Keratinocyte (primary cell): ENCODE results near the gene PRRC2B. TPM values are rescaled to one million over a fixed set of nuclear protein-coding genes. Genes with fewer than 3 reads are reported as not detected.

Experiments used
- DNase-seq: peaks from one replicate; pipeline ENCODE4 v3.0.0-alpha.2; 2011; ENCODE audit warnings: low read depth, missing footprints, low spot score
- FAIRE-seq: peaks from 2 replicates; lab custom pipeline; 2011; peaks lifted over from hg19 to GRCh38; lab: Jason Lieb, UNC
- H2AFZ ChIP-seq: 2 replicates; pipeline ENCODE4 v1.6.0; 2012; ENCODE audit warnings: low read length, control low read depth, inconsistent platforms; ENCODE audit not compliant: control insufficient read depth
- H3K27ac ChIP-seq: 2 replicates; pipeline ENCODE4 v1.5.1; 2011; ENCODE audit warnings: low read length; ENCODE audit not compliant: control insufficient read depth, insufficient read depth
- H3K27me3 ChIP-seq: 3 replicates; pipeline ENCODE4 v1.6.0; 2011; ENCODE audit warnings: low read length; ENCODE audit not compliant: control insufficient read depth, insufficient read depth; ENCODE audit errors: extremely low read depth
- H3K36me3 ChIP-seq, 2 experiments: 2 replicates in 1 of 2; 3 replicates in 1 of 2; pipeline ENCODE4 v1.5.1; 2011; ENCODE audit warnings: low read length in 2 of 2, mild to moderate bottlenecking in 1 of 2; ENCODE audit not compliant: control insufficient read depth in 2 of 2, insufficient read depth in 2 of 2; ENCODE audit errors: extremely low read depth in 1 of 2
- H3K4me1 ChIP-seq: 3 replicates; pipeline ENCODE4 v1.5.1; 2011; ENCODE audit warnings: low read length; ENCODE audit not compliant: control insufficient read depth, insufficient read depth; ENCODE audit errors: extremely low read depth
- H3K4me2 ChIP-seq: 3 replicates; pipeline ENCODE4 v1.6.0; 2011; ENCODE audit warnings: low read depth, low read length; ENCODE audit not compliant: control insufficient read depth, insufficient read depth; ENCODE audit errors: extremely low read depth
- H3K4me3 ChIP-seq, 3 experiments: fragments of 200-600 bp in 1 of 3; sonication (generic) in 1 of 3; 2 replicates in 2 of 3; 3 replicates in 1 of 3; pipeline ENCODE4 v1.5.1; 2011 to 2016; ENCODE audit warnings: low read length in 3 of 3, mild to moderate bottlenecking in 3 of 3, control low read depth in 2 of 3, inconsistent platforms in 1 of 3, low read depth in 1 of 3, mixed read lengths in 1 of 3, mixed run types in 1 of 3, moderate library complexity in 1 of 3; ENCODE audit not compliant: control insufficient read depth in 2 of 3, insufficient read depth in 2 of 3; ENCODE audit errors: extremely low read depth in 1 of 3
- H3K79me2 ChIP-seq: 2 replicates; pipeline ENCODE4 v1.6.0; 2012; ENCODE audit warnings: low read length; ENCODE audit not compliant: control insufficient read depth, insufficient read depth
- H3K9ac ChIP-seq: 3 replicates; pipeline ENCODE4 v1.6.0; 2011; ENCODE audit warnings: low read length; ENCODE audit not compliant: control insufficient read depth, insufficient read depth; ENCODE audit errors: extremely low read depth
- H3K9me1 ChIP-seq: 3 replicates; pipeline ENCODE4 v1.6.0; 2011; ENCODE audit warnings: low read length; ENCODE audit not compliant: control insufficient read depth, insufficient read depth; ENCODE audit errors: extremely low read depth
- H3K9me3 ChIP-seq: 2 replicates; pipeline ENCODE4 v1.5.1; 2012; ENCODE audit warnings: low read depth, low read length; ENCODE audit not compliant: control insufficient read depth
- H4K20me1 ChIP-seq: 3 replicates; pipeline ENCODE4 v1.6.0; 2011; ENCODE audit warnings: low read length; ENCODE audit not compliant: control insufficient read depth, insufficient read depth; ENCODE audit errors: extremely low read depth
- EZH2 ChIP-seq: IDR thresholded peaks from one replicate; pipeline ENCODE4 v1.6.1; 2012; ENCODE audit warnings: inconsistent platforms, mild to moderate bottlenecking, low read length, moderate library complexity
- dilution Hi-C: fragments of 300-500 bp; cut with MboI; formaldehyde crosslinking; loops from one replicate; pipeline ENCODE4 v1.7.0; 2020; ENCODE audit warnings: low sequenced_read_pairs; ENCODE audit not compliant: extremely low pct_ligation_motif_present
- polyA plus RNA-seq, 5 experiments: library from polyadenylated mRNA; depleted of rRNA in 3 of 5; stranded (reverse) in 3 of 5; stranded (forward) in 1 of 5; unstranded in 1 of 5; fragments of >200 nt; gene quantifications; 1 replicate in 1 of 5; 2 replicates in 3 of 5; 3 replicates in 1 of 5; pipeline versions ENCODE4 v1.2.1 to v1.2.3, GENCODE V29; 2011 to 2012; ENCODE audit warnings: missing spikeins in 2 of 5, low read depth in 1 of 5, low replicate concordance in 1 of 5
- TF ChIP-seq, protein P1 (sequence below), 3 experiments: IDR thresholded peaks in 1 of 3; conservative IDR thresholded peaks in 1 of 3; optimal IDR thresholded peaks in 1 of 3; 2 replicates in 2 of 3; 3 replicates in 1 of 3; pipeline versions ENCODE3 to v1.5.1; 2011; ENCODE audit warnings: low read length in 3 of 3, mild to moderate bottlenecking in 3 of 3, moderate library complexity in 2 of 3, control low read depth in 1 of 3, inconsistent platforms in 1 of 3; ENCODE audit not compliant: insufficient read depth in 2 of 3; ENCODE audit errors: extremely low read depth in 1 of 3

PRRC2B gene
- polyA plus RNA-seq, 1 donor (not counting 4 experiments of a cell fraction or from before 2014, with no cell fraction given) = 20.8 TPM

DNA sequence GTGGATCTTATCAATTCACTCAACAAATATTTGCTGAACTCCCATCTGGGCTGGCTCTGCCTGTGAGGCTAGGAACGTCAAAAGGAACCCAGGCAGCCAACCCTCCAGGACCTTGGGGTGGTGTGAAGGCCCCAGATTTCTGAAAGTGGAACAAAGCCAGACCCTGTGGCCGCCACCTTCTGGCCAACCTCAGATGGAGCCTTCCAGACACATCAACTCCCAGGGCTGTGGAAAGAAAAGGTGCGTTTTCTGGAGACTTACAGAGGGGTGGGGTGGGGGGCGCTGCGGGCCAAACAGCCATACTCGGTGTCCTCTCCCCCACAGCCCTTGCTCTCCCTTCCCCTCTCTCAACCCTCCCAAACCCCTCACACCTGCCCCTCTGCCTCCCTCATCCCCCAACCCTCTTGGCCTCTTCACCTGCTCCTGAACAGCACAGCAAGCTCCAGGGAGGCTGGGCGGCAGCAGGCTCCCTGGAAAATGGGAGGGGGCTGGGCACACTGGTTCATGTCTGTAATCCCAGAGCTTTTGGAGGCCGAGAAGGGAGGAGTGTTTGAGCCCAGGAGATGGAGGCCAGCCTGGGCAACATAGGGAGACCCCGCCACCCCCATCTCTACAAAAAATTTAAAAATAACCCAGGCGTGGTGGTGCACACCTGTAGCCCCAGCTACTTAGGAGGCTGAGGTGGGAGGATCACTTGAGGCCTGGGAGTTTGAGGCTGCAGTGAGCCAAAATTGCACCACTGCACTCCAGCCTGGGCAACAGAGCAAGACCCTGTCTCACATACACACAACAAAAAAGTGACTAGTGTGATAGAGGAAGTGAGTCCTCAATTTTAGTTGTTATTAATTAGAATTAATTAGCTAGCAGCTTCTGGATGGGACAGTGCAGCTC is 45.0 kb upstream of the PRRC2B start:
- Histone ChIP-seq H3K27me3 (peaks cover 3% of the 10 kb centered on the region), H3K27ac (no peak overlapping the region), H3K4me1 (no peaks in the 10 kb centered on the region), H3K9ac (no peak overlapping the region), H3K79me2 (no peaks in the 10 kb centered on the region), H2AFZ (no peak overlapping the region), H3K4me3 (no peak overlapping the region), H3K9me3 (no peaks in the 10 kb centered on the region), H4K20me1 (no peaks in the 10 kb centered on the region), H3K4me2 (no peak overlapping the region), H3K9me1 (no peaks in the 10 kb centered on the region), H3K36me3 (no peaks in the 10 kb centered on the region)
- TF ChIP-seq, protein P1, sequence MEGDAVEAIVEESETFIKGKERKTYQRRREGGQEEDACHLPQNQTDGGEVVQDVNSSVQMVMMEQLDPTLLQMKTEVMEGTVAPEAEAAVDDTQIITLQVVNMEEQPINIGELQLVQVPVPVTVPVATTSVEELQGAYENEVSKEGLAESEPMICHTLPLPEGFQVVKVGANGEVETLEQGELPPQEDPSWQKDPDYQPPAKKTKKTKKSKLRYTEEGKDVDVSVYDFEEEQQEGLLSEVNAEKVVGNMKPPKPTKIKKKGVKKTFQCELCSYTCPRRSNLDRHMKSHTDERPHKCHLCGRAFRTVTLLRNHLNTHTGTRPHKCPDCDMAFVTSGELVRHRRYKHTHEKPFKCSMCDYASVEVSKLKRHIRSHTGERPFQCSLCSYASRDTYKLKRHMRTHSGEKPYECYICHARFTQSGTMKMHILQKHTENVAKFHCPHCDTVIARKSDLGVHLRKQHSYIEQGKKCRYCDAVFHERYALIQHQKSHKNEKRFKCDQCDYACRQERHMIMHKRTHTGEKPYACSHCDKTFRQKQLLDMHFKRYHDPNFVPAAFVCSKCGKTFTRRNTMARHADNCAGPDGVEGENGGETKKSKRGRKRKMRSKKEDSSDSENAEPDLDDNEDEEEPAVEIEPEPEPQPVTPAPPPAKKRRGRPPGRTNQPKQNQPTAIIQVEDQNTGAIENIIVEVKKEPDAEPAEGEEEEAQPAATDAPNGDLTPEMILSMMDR (optimal IDR thresholded peaks at IDR 0.05 in 1 of 3, IDR thresholded peaks at IDR 0.05 in 1 of 3, conservative IDR thresholded peaks at IDR 0.05 in 1 of 3; ENCODE audit: extremely low read depth in 1 of 3, insufficient read depth in 2 of 3, low read length in 3 of 3) = peak in 1 of 3 experiments; percentile 12
- no peak for TF ChIP-seq EZH2
- DNase-seq = no peak
- no peak for FAIRE-seq
- dilution Hi-C loops = no loop called here

- Histone ChIP-seq H3K4me2 (no peak overlapping the region), H2AFZ (no peak overlapping the region), H3K79me2 (no peaks in the 10 kb centered on the region), H3K4me1 (no peaks in the 10 kb centered on the region), H3K9ac (peak overlapping the region; percentile 33), H3K27ac (no peak overlapping the region), H3K9me1 (no peaks in the 10 kb centered on the region), H3K4me3 (no peak overlapping the region), H3K9me3 (no peaks in the 10 kb centered on the region), H3K27me3 (peaks cover 2% of the 10 kb centered on the region), H3K36me3 (no peaks in the 10 kb centered on the region), H4K20me1 (no peaks in the 10 kb centered on the region)
- DNase-seq (no peak), FAIRE-seq (no peak)
- dilution Hi-C loops = no loop called here
- TF ChIP-seq EZH2 = no peak
- TF ChIP-seq, protein P1 (optimal IDR thresholded peaks at IDR 0.05 in 1 of 3, IDR thresholded peaks at IDR 0.05 in 1 of 3, conservative IDR thresholded peaks at IDR 0.05 in 1 of 3; ENCODE audit: extremely low read depth in 1 of 3, insufficient read depth in 2 of 3, low read length in 3 of 3) = no peak
Measured at GRCh38 chr9:131349522-131349880, 44.4 kb upstream of the PRRC2B start.
